GM18873 (cell line): Measurements from ENCODE around the gene LDLRAD3.
"Not testable (repeated sequence)": the region's sequence is repeated elsewhere in the genome, so short reads cannot be mapped to it uniquely, and the experiment has no call there.

Experiments used
- ATAC-seq: cut with Tn5 transposase; IDR thresholded peaks from one replicate; pipeline ENCODE4 v1.9.1; 2021; ENCODE audit warnings: mild to moderate bottlenecking, moderate library complexity, moderate number of reproducible peaks; ENCODE audit not compliant: unreplicated experiment, low FRiP score

LDLRAD3 gene

DNA sequence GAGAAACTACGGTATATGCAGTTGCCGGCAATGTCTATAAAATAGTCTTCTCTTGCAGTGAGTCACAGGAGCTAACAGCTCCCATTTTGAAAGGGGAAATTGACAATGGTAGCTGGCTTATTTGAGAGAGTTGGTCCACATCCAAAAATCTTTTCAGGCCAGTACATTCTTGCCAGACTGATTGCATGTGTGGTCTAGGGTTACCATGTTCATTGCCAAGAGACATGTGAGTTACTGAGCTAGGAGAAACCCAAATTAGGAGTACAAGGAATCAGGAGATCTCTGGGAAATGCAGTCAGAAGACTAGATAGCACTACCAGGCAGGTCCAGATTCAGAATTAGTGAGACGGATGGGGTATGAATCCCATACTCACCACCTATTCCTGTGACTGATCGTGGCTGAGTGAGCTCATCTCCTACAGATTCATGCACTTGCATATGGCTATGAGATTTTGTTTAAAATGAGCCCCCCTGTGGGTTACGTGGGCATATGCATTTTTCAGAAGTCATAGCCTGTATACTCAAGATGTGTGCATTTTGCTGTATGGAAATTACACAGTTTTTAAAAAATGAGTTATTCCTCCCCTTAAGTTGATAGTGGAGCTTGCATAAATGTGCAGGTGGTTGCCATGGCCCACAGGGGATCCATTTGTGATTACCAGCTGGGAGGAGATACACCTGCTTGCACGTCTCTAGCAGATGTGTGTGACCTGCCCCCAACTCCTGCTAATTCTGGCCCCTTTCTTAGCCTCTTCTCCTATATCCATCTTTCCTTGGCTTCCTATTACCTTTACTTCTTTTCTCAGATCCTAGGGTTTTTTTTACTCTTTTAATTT, 242.7 kb downstream of the LDLRAD3 start:
- no peak for ATAC-seq

DNA sequence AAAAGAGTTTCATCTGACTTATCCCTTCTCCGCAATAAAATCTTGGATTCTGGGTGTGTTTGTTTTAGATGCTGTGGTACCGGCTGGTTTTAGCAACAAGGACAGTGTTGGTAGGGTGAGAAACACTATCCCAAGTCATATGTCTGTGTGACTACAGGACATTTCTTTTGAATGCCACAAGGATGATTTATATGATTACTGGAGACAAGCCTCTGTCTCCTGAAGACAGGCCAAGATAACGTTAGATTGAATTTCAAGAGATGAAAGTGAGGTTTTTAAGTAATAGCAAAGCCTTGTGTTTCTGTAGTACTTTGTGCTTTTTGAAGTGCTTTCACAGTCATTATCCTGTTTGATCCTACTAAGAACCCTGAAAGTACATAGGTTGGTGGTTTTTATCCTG, 243.8 kb downstream of the LDLRAD3 start:
- ATAC-seq = no peak

DNA sequence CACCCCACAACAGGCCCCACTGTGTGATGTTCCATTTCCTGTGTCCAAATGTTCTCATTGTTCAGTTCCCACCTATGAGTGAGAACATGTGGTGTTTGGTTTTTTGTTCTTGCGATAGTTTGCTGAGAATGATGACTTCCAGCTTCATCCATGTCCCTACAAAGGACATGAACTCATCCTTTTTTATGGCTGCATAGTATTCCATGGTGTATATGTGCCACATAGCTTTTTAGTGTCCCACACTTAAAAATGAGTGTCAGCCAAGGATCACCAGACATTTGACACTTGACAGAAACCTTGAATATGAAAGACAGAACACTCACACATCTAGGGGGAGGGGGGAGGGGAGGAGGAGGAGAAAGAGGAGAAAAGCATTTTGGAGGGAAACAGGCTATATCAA, 245.9 kb downstream of the LDLRAD3 start:
- not testable (repeated sequence) for ATAC-seq

DNA sequence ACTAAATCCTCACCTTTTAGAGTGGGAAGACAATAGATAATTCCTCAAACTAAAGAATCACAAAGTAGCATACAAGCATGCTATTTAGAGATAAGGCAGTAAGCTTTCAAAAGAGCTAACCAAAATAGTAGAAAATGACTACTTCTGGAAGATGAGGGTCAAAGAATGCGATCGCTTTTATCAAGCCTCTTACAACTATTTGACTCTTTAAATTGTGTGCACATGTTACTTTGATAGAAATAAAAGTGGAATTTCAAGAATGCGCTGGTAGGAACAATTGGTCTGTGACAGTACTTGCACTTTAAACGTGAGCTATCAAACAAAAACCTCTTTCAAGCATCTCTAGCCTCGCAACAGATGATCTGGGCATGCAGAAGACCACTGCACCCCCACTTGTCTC, 248.1 kb downstream of the LDLRAD3 start:
- no peak for ATAC-seq

DNA sequence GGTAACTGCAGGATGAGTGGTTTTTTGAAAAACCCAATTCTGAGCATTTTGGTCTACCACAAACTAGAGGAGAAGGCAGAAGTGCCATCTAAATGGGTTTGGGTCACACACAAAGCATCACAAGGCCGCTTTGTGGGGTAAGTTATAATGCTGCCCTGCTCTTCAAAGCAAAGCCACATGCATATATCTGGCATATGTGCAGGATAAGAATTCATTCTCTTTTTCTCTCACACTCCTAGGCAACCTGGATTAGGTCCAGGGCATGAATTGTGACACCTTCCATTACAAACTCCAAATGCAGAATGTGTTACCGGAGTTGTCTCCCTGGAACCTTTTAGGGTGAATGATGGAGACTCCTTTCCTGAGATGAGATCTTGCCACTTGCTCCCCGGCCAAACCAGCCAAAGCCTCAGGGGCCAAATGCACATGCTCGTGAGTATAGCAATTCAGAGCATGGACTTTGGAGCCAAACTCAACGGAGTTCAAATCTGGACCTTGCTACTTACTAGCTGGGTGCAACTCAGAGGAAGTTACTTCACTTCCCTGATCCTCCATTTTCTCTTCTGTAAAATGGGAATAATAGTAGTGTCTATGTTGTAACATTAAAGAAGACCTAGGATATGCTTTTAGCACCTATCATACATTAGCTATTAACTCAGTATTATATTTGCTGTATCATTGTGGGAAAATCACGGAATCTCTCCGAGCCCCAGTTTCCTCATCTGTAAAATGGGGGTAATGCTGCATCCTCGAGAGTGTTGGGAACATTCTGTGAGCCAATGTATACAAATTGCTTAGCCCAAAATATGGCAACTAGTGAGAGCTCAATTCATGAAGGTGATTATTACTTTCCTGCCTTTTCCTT, 248.8 kb downstream of the LDLRAD3 start:
- ATAC-seq = no peak

DNA sequence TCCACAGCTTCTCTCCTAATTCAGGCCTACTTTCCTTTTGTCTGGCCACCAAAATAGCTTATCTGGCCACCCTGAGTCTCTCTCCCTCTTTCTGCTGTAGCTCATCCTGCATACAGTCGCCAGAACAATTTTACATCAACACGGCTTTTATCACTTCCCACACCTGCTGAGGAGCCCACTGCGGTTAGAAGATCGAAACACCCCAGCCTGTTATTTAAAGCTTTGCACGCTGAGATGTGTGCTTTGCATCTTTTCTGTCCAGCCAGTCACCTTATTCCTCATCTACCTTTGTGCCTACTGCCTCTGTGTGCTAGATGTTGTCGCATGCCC, 249.4 kb downstream of the LDLRAD3 start:
- ATAC-seq = no peak

DNA sequence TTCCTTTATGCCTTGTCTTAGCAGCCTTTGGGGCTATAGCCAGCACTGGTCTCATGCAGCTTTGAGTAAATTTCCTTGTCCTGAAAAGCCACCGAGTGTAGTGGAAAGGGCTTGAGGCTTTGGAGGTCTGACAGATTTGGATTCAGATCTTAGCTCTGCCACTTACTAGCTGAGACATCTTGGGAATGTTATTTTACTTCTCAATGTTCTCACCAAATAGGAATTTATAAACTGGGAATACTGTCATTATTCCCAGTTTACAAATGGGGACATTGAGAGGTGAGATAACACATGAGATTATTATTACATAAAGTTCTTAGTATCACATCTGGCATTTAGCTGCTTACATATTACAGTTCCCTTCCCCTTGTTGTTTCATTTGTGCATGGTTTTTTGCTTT, 249.9 kb downstream of the LDLRAD3 start:
- ATAC-seq = no peak

DNA sequence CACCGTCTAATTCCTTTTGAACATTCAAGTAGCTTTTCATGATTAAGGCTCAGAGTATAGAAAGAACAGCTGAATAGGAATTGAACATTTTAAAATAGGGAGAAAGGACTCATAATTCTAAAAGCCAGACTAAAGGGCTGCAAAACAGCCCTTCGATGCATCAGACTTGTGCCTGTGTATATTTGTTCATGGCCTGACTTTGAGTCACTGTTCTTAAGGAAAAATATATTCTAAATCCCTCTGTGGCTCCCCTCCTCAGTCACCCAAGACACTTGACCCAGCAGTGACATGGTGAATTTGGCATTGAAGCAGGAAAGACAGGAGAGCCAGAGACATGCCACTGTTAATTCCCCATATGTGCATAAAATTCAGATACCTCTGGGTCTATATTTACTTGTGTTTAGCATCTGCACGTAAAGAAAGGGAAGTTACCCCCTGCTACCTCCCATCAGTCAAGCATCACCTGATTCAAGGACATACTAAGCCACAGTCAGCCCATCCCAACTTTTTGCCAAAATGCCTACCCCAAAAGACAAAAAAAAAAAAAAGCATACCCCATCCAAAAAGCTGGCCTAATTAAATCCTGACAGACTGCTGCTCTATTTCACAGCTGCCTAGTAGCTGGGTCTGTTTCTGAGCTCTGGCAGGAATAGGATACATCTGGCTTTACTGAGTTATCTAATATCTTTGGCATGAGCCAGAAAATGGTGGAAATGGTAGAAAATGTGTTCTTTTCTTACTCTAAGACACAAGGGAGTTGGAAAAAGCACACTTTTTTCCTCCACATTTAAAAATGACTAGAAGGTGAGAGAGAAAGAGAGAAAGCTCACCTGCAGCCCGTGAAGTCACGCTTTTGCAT, 251.9 kb downstream of the LDLRAD3 start:
- ATAC-seq = no peak

DNA sequence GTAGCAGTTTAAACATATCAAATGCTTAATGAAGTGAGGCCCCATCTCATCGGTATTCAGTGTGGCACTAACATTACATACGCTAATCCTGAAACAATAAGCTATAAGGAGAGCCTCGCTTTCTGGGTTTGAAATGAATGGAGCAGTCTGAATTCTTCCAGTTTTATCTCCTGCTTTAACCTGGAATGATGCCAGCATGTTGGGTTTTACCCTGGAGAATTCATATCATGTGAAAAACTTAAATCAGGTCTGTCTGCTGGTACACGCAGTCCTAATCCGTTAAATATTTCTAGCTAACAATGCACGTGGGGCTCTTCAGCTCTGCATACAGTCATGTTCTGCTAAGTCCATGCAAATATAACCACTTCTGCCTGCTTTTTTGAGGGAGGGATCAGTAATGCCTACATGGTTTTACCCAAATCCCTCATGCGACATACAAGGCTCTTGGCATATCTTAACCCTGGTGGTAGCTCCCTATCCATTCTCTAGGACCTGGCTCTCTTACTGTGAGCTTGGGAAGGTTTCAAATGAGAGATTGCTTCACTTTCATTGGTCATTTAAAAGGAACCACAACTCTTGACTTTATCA, 252.6 kb downstream of the LDLRAD3 start:
- no peak for ATAC-seq

DNA sequence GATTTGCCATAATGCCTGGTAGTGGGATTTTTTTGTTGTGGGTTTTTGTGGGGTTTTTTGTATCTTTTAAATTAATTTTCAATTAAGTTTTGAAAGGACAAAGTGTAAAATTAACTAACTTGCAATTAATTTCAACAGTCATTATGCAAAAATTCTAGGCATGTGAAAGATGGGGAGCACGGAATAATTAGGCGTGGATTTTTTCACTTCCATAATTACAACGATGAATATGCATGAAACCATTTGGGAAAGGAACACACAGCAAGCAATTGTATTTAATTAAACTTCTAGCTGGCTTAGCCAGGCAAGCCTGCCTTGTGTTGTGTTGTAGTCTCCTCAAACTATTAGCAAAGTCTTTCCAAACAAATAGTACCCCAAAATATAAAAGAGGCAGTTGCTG, 257.5 kb downstream of the LDLRAD3 start:
- ATAC-seq = no peak

DNA sequence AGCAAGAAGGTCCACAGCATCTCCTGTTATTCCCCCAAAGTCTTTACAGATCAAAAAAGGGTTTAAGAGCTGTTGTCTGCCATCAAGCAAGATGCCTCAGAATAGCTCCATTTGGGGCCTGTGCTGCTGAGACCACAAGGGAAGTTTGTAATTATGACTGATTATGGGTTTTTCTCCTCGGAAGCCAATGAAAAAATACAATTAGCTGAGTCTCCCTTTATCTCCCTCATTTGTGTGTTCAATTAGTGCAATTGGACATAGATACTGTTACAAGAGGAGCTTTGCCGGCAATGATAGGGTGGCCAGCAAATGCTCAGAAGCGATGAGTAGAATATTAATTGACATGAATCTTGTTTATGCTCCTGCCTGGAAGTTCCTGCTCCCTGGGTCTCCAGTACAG, 261.7 kb downstream of the LDLRAD3 start:
- no peak for ATAC-seq

DNA sequence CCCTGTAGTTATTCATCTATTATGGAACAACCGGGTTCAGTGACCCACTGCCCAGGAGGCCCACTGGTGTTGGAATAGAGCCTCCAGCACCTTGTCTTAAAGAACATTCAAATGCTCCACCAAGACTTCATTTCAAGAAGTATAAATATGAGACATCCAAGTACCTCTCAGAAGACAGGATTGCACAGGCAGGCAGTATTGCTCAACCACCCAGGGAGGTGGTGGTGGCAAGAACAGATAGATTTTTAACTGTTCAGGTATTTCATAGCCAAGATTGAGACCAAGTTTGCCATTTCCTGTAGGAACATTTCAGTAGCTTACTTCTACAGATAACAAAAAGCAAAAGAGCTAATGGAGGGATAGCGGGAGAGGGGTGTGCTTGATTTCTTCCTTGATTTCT, 266.7 kb downstream of the LDLRAD3 start:
- no peak for ATAC-seq

DNA sequence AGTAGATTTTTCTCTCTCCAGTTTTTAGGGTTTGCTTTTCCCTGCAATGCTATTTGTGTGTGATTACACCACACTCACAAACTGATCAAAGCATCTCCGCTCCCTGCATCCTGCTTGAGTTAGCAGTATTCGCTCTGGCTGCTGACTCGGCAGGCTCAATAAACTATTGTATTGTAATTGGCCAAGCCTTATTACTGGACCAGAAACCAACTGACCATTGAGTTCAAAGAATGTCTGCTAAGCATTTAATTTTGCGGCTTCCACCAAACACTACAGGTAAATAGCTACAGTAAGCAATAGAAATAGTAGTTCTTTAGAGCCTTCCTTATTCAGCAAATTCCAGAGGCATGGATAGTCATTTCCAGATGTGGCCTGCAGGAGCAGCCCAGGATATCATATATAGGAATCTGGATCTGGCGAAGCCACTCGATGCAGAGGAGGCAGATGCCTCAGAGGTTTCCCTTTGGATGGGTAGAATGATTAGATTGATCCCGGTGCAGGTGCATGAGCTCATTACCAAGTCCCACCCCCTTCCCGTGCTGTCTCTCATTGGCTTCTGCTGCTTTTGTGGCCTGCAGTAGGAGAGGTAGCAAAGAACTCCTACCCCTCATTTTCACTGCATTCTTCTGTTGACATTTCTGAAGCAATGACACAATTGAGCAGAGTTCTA, 268.0 kb downstream of the LDLRAD3 start:
- ATAC-seq = no peak

DNA sequence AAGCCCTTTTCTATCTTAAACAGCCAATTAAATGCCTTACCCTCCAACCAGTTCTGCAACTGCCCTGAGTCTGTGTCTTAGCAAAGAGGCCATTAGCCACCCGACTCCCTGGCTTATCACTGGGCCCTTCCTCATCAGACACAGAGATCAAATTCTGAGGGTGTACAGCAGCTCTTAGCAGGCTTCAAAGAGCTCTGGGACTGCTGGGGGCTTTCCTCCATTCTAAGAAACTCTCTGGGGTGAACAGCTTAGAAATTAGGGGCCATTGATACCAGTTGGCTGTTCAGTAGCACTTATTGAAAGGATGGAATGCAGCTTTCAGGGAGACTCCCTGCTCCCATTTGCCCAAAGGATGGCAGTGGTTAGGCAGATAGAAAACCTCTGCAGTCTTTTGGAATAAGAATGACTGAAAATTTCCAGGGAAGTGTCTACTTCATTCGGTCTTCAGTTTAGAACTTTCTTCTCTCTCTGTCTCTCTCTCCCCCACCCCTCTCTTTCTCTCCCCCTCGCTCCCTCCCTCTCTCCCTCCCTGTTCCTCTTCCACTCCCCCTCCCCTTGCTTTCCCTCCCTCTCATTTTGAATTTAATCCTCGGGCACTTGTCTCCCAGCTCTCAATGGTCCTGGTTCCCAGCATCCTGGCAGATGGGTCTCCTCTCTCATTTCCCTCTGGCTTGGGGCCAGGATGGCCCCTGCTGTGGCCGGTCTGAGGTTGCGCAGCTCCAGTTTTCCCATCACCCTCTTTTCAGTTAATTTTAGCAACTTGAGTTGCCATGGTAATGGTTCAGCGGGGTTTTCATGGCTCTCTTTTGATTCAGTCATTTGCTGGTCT, 268.9 kb downstream of the LDLRAD3 start:
- ATAC-seq = no peak

DNA sequence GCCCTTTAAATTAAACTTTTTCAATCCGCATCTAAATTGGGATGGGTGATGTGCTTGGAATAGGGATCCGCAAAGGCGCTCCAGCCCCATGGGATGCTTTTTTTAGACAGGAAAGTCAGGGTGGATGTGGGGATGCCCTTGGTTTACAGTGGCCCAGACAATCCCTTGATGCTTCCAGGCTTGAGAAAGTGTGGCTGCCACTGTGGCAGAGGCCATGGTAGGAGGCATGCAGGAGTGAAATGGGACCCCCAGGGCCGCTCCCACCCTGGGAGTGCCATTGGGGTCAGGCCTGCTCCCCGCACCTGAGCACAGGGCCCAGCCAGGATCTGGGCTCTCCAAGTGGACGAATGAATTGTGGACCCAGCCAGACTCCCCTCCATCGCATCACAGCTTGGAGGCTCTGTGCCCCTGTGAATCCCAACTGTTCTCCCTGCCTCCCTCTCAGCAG, 269.6 kb downstream of the LDLRAD3 start:
- ATAC-seq = no peak

DNA sequence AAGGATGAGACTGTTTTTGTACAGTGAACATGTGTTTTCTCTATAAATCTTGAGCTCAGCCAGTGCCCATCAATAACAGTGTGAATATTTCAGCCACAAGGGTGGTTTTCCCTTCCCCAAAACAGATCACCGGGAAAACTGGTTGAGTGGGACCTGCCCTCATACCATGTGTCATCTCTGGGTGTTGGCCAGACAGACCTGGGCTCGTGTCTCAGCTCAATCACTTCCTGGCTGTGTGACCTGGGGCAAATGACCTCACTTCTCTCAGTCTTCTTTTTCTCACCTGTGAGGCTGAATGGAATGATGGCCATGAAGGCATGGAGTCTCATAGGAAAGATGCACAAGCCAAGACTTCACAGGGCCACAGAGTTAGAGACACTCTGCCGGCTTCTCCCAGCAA, 270.6 kb downstream of the LDLRAD3 start:
- ATAC-seq = no peak

DNA sequence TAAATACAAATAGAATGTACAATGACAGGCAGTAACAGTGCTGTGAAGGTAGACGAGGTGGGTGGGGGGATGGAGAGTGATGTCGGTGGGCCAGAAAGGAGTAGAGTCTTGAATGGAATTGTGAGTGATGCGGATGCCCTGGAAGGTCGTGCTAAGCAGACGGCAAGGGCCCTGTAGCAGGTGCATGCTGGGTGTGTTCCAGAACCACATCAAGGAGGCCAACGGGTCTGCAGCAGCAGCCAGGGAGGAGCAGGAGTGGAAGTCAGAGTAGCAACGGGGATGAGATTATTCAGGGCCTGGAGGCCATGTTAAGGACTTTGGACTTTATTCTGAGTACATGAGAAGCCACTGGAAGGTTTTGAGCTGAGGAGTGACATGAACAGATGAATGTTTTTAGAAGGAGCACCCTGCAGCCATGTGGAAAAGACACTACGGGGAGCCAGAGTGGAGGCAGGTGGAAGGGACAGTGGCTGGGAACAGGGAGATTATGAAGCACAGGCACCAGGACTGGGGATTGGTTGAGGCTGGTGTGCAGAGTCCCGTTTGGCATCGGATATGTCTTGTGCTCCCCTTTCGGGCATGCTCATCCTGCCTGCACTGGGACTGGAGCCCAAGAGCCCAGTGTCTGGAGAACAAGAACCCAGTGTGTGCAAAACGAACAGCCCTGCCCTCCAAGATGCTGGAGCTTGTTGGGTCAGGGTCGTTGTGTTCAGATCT, 271.3 kb downstream of the LDLRAD3 start:
- no peak for ATAC-seq

DNA sequence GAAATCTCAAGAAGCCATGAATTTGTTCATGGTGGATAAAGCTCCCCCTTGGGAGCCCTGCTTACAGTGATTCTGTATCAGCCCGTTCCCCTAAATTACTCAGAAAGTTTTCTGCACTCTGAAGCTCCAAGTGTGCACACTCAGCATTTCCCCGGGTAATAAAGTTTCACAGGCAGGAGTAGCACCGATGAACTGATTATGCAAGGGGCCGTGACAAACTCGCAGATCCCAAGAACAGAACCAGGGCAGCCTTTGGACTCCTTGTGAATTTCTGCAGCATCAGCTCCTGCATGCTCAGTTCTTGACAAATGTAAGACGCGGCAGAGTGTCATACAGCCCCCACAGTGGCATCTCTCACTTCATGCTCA, 271.8 kb downstream of the LDLRAD3 start:
- ATAC-seq = no peak
